ENCODE results near the gene MYLK. TPM values are rescaled to one million over a fixed set of nuclear protein-coding genes. Genes with fewer than 3 reads are reported as not detected.

The MYLK gene
- total and polyA plus RNA-seq, 2 of the 4 experiments (the other 2 are of a cell fraction) = 299 to 484 TPM

DNA sequence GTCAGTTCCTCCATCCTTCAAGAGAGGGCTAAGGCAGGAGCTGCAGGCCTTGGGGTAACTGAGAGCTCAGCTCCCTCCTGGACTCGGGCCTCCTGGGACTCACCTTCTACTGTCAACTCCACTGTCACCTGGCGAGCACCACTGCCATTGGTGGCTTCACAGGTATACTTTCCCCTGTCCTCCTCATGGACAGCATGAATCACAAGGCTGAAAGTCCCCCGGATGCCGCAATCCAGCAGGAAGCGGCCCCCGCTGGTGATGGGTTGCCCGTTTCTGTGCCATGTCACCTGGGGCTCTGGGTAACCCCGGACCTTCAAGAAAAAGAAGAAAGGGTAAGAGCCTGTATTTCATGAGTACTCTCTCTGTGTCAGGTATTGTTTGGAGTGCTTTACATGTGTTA is 131.9 kb downstream of the MYLK start:
- ChIA-PET POLR2A (ENCODE audit: unreplicated experiment) (no interaction called here), CTCF (no interaction called here)
- H3K4me1 ChIP-seq (ENCODE audit: control insufficient read depth, insufficient read depth, low read length) = peaks cover 40% of the 10 kb centered on the region
- no peaks in the 10 kb centered on the region for H3K27me3 ChIP-seq (ENCODE audit: control insufficient read depth, insufficient read depth, low read length)
- H2AK9ac ChIP-seq (replicated peaks; ENCODE audit: low read depth, low read length, poor library complexity) = peak overlapping the region; percentile 86
- DNase-seq = no peak
- no peak overlapping the region for H3K4me3 ChIP-seq (ENCODE audit: insufficient read depth, low read depth, low read length)
- peak overlapping the region; percentile 100 for H4K5ac ChIP-seq (ENCODE audit: low read depth, low read length)
- in situ Hi-C loops (cut with MboI; ENCODE audit: low sequenced_read_pairs) (no loop called here), intact Hi-C loops (cut with micrococcal nuclease) (no loop called here), dilution Hi-C loops (cut with HindIII; ENCODE audit: low sequenced_read_pairs, unreplicated experiment) (no loop called here)
- H3K9ac ChIP-seq (ENCODE audit: low read depth, low read length) = no peak overlapping the region
- peak overlapping the region; percentile 99 for H2BK5ac ChIP-seq (ENCODE audit: low read depth, low read length, poor library complexity, severe bottlenecking)
- no peak overlapping the region for H2AFZ ChIP-seq (replicated peaks; ENCODE audit: low read length, poor library complexity)
- H3K9me1 ChIP-seq (ENCODE audit: insufficient read depth, low read length) = peaks cover 37% of the 10 kb centered on the region
- peak overlapping the region; percentile 100 for H2BK120ac ChIP-seq (ENCODE audit: low read depth, low read length)
- peak overlapping the region; percentile 97 for H3K27ac ChIP-seq (ENCODE audit: insufficient read depth, low read length)
- peak overlapping the region; percentile 99 for H3K18ac ChIP-seq (ENCODE audit: low read depth, low read length)
- peak overlapping the region; percentile 100 for H3K4ac ChIP-seq (ENCODE audit: low read depth, low read length)
- TF ChIP-seq RCOR1 (IDR thresholded peaks at IDR 0.05; ENCODE audit: insufficient replicate concordance, low read length) (no peak), MXI1 (IDR thresholded peaks at IDR 0.05; ENCODE audit: borderline replicate concordance, low read depth, low read length) (no peak), RFX5 (IDR thresholded peaks at IDR 0.05; ENCODE audit: low read depth, low read length) (no peak), CHD1 (IDR thresholded peaks at IDR 0.05; ENCODE audit: low read depth, low read length) (no peak), FOS (IDR thresholded peaks at IDR 0.05; ENCODE audit: low read depth, low read length) (no peak), MAZ (IDR thresholded peaks at IDR 0.05; ENCODE audit: borderline replicate concordance, low read depth, low read length) (no peak), CEBPB (IDR thresholded peaks at IDR 0.05; ENCODE audit: low read depth, low read length) (no peak), MAFK (IDR thresholded peaks at IDR 0.05; ENCODE audit: low read depth, low read length) (no peak), CTCF (conservative IDR thresholded peaks at IDR 0.05; ENCODE audit: low read depth, low read length) (no peak), BHLHE40 (IDR thresholded peaks at IDR 0.05; ENCODE audit: low read depth, low read length) (no peak), POLR2A (IDR thresholded peaks at IDR 0.05; ENCODE audit: low read depth, low read length) (no peak), RAD21 (IDR thresholded peaks at IDR 0.05; ENCODE audit: low read length) (no peak)
- TF ChIP-seq, protein P1, sequence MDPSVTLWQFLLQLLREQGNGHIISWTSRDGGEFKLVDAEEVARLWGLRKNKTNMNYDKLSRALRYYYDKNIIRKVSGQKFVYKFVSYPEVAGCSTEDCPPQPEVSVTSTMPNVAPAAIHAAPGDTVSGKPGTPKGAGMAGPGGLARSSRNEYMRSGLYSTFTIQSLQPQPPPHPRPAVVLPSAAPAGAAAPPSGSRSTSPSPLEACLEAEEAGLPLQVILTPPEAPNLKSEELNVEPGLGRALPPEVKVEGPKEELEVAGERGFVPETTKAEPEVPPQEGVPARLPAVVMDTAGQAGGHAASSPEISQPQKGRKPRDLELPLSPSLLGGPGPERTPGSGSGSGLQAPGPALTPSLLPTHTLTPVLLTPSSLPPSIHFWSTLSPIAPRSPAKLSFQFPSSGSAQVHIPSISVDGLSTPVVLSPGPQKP (IDR thresholded peaks at IDR 0.05; ENCODE audit: borderline replicate concordance, low read depth, low read length) = no peak
- TF ChIP-seq, protein P2, sequence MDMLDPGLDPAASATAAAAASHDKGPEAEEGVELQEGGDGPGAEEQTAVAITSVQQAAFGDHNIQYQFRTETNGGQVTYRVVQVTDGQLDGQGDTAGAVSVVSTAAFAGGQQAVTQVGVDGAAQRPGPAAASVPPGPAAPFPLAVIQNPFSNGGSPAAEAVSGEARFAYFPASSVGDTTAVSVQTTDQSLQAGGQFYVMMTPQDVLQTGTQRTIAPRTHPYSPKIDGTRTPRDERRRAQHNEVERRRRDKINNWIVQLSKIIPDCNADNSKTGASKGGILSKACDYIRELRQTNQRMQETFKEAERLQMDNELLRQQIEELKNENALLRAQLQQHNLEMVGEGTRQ (IDR thresholded peaks at IDR 0.05; ENCODE audit: low read depth, low read length) = no peak
- peaks cover 6% of the 10 kb centered on the region for H3K9me3 ChIP-seq (ENCODE audit: control insufficient read depth, insufficient read depth, low read length)
- H3K36me3 ChIP-seq (ENCODE audit: control insufficient read depth, insufficient read depth, low read length) = peaks cover 42% of the 10 kb centered on the region
- peak overlapping the region; percentile 99 for H2BK20ac ChIP-seq (ENCODE audit: low read depth, low read length)
- BruUV-seq (replicated peaks) = no TSS peak
- peak overlapping the region; percentile 74; the same call in 1 of the 2 replicates for H3K56ac ChIP-seq (ENCODE audit: extremely low read depth, insufficient read depth, low read length)
- peak overlapping the region; percentile 97 for H3K23ac ChIP-seq (ENCODE audit: low read depth, low read length)
- peak overlapping the region; percentile 100 for H2AK5ac ChIP-seq (ENCODE audit: low read depth, low read length)
- no peaks in the 10 kb centered on the region for H4K20me1 ChIP-seq (ENCODE audit: insufficient read depth, low read length)
- no peak for ATAC-seq (ENCODE audit: low read depth)
- peak overlapping the region; percentile 88 to 100; a peak in 3 of 4 replicates for H4K8ac ChIP-seq (ENCODE audit: low read depth in 2 of 2, low read length in 2 of 2)
- H2BK15ac ChIP-seq (ENCODE audit: low read depth, low read length) = peak overlapping the region; percentile 92; the same call in 2 of the 3 replicates
- H3K14ac ChIP-seq (replicated peaks; ENCODE audit: low read depth, low read length) = peak overlapping the region; percentile 91
- H4K91ac ChIP-seq (ENCODE audit: insufficient read depth, low read depth, low read length) = peak overlapping the region; percentile 100
- peaks cover 40 to 80% of the 10 kb centered on the region in 2 experiments for H3K79me1 ChIP-seq (ENCODE audit: low read depth in 1 of 2, low read length in 2 of 2)
- no peak overlapping the region for H3K4me2 ChIP-seq (ENCODE audit: low read depth, low read length)
- WGBS, 2 experiments (ENCODE audit: extremely low coverage in 2 of 2, insufficient read length in 1 of 2) = 80% methylated on average over 1 of the region's 8 CpGs; no CpG with 5 or more reads in 1 of the 2 experiments

All from IMR-90 (cell line).